Activated CD8-positive, alpha-beta memory T cell treated with anti-CD3 and anti-CD28 coated beads for 48 hours (primary cell): Measurements from ENCODE around the gene CASR.

Experiments
- DNase-seq, 3 experiments: peaks; one replicate each; pipeline ENCODE4 v3.0.0-alpha.2; 2020; ENCODE audit warnings: low read depth in 2 of 3, low spot score in 2 of 3

The CASR gene

GRCh38 chr3:122306622-122306953 is 123.1 kb downstream of the CASR start:
- no peak for DNase-seq

DNA sequence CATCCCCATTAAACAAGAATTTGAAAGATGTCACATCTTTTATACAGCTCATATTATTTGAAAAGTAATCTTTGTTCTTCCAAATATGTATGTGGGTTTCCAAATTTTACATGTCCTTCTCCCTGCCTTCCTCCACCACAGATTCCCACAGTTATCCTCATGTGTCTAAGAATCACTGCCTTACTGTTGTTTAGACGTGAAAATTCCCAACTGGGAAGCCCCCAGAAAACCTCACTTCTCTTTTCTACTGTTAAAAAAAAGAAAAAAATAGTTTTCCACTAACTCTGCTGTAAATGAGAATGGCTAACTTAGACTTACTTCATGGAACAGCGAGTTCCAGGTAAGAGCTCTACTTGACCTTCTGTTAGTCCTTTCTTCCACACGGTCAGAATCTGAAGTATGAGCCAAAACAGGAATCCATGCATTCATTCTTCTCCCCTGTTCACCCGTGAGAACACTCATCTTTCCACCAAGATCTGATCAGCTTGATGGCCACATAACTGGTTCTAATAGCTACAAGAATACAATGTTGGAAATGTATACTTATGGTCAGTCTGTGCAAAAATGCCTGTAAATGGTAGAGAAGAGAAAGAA is 123.7 kb downstream of the CASR start:
- DNase-seq = no peak

DNA sequence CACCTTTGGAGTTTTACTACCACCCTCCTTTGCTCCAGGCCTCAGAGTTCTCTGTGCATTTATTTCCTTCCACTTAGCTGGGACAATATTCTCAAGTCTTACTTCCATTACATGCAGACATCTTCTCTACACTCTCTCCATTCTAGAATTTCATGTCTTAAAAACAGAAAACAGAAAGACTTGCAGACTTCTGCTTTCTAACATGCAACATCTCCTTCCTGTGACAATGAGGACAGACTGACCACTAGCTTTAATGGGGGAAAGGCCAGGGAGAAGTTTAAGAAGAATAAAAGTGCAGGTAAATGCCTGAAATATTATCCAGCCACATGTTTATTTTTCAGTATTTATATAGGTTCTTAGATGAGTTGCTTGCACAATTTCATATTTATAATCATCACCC is 124.5 kb downstream of the CASR start:
- no peak for DNase-seq

GRCh38 chr3:122310361-122310760 is 126.9 kb downstream of the CASR start:
- no peak for DNase-seq

DNA sequence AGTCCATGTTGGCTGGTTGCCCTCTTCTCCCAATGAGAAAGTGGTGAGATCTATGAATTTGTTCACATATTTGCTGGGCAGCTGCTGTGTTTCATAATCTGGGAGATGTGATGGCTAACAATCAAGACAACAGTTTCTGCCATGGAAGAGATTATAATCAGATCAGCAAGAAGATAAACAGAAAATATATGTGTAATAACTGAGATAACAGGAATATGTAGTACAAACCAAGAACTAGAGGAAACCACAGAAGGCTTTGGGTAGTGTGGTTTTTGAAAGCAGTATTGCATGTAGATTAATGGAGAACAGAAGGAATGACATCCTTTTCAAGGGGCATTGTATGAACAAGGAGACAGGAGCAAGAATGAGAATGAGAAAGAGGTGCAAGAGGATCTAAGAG is 129.4 kb downstream of the CASR start:
- no peak for DNase-seq

DNA sequence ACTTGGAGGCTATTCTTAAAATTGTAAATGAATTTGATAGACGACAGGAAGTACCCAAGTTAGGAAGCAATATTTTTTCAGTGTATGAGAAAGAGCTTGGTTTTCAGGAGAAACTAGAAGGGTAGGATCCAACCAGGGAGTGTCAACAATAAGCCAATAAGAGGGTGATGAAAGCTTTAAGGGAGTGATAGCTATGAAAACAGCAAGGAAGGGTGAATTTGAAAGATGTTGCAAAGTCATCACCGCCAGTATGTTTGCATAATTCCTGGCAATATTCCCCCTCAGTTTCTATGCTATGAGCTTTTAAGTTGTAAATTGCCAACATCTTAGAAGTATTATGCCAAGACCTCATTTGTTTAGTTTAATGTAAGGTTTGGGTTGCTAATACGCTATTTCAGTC is 129.8 kb downstream of the CASR start:
- DNase-seq = no peak

- no peak for DNase-seq
These were observed 130.9 kb downstream of the CASR start for GRCh38 chr3:122314228-122314876.

- DNase-seq = no peak
These were observed 132.2 kb downstream of the CASR start for GRCh38 chr3:122315619-122316018.

DNA sequence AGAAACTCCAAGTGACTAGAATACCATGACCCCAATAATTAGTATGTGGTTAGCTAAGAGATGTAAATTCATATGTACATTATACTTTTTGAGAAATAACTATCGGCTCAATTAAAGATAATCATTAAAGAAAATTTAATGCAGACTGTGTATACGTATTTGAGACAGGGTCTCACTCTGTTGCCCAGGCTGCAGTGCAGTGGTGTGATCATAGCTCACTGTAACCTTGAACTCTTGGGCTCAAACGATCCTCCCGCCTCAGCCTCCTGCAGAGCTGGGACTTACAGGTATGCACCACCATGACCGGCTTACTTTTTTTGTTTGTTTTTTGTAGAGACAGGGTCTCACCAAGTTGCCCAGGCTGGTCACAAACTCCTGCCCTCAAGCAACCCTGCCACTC is 132.9 kb downstream of the CASR start:
- DNase-seq = no peak

GRCh38 chr3:122318620-122319019 is 135.2 kb downstream of the CASR start:
- DNase-seq = no peak

DNA sequence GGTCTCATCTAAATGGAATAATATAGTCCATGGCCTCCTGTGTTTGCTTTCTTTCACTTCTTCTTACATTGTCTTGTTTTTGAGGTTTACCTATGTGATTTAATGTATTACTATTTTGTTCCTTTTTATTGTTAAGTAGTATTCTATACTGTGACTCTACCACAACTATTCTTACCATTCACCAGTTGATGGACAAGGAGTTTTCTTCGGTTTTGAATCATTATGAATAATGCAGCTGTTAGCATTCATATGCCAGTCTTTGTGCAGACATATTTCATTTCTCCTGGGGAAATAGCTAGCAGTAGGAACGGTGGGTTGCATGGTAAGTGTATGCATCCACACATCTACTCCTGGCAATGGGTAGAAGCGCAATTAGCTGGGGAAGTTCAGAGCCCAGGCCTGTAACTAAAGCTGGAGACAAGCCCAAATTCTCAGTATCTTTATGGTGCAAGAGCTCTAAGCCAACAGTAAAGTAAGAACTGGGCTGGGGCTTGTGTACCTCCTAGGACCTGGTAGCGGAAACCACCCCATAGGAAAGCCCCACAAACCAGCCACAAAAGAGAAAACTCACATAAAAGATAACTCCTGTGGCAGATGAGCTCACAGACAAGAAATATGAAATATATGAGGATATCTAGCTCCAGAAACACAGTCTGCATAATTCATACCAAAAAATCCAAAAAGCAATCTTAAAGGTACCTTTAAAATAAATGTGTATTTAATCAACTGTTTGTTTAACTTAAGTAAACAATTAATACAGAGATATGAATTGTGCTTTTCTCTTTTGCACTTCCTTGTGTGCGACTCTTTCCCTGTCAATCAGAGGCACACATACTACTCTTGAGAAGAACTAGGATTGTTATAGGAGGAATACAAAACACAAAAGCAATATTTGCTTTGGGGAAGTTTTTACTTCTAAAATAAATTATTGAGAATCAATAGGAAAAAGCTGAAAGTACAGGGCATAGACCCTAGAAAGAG is 138.9 kb downstream of the CASR start:
- DNase-seq = no peak

- DNase-seq = no peak
These were observed 141.4 kb downstream of the CASR start, which contains the start of gene CSTA for GRCh38 chr3:122324871-122325323. Gene CSTA, plus strand, starts transcription at chr3:122325248. Its CDS starts 45 bp downstream, at chr3:122325293.

DNA sequence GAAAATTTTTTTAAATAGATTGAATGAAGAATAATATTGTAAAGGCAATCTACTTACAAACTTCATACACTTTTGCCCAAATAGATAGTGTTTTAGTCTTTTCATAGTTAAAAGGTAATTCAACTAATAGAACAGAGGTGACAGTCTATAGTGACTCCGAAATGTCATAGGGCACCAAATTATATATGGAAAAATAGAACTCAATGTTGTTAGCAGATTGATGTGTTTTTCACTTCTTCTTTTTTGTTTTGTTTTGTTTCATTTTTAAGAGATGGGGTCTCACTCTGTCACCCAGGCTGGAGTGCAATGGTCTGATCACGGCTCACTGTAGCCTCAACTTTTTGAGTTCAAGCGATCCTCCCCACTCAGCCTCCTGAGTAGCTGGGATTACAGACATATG is 142.3 kb downstream of the CASR start:
- DNase-seq = no peak

GRCh38 chr3:122331886-122332285 is 148.4 kb downstream of the CASR start:
- no peak for DNase-seq

DNA sequence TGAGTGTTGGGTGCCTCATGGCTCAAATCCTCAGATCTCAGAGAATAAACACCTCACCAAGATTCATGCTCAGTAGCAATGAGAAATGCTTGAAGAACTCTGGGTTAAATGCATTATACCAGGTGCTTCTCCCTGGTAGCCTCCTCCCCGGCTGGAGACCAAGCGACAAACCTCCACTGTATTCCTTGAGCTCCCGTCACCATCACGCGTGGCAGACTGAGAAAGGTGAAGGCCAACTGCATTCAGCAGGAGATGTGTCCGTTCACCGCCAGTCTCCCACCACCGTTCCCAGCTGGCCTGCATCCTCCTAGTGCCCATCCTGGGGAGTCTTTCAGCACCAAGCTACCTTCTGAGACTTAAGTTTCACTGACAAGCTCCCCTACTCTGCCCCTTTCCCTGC is 149.1 kb downstream of the CASR start:
- no peak for DNase-seq
